Measurements from ENCODE around the gene PROCA1. TPM values are rescaled to one million over a fixed set of nuclear protein-coding genes. Genes with fewer than 3 reads are reported as not detected.
A peak's percentile ranks its signal among the peaks of the same experiment; 100 is the strongest.

The PROCA1 gene
- total and polyA plus RNA-seq, 9 of the 15 experiments (the other 6 are each of a cell fraction or from before 2014, with no cell fraction given) = 0.78 to 16.2 (median 5.6) TPM

DNA sequence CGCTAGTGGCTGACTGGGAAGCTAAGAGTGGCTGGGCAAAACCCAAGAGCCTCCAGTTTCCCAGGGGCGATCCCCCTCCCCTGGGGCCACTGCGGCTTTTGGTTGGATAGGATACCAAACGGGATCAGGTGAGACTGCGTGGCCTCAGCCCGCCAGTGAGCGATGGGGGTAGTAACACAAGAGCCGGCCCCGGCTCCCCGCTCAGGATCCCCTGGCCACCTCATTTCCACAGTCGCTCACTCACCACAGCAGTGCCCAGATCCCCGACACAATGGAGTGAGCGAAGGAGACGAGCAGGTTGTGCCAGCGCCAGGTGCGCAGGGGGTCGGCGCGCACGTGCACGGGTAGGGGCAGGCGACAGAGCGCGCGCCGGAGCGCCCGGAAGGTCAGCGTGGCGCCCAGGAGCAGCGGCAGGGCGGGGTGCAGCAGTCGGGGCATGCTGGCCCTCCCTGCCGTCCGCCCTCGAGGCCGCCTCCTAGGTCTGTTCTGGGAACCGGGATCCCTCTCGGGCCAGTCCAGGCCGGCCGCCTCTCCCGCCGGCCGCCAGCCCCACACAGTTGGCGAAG is 14.1 kb upstream of the PROCA1 start (continued):
- TF ChIP-seq, protein P1, sequence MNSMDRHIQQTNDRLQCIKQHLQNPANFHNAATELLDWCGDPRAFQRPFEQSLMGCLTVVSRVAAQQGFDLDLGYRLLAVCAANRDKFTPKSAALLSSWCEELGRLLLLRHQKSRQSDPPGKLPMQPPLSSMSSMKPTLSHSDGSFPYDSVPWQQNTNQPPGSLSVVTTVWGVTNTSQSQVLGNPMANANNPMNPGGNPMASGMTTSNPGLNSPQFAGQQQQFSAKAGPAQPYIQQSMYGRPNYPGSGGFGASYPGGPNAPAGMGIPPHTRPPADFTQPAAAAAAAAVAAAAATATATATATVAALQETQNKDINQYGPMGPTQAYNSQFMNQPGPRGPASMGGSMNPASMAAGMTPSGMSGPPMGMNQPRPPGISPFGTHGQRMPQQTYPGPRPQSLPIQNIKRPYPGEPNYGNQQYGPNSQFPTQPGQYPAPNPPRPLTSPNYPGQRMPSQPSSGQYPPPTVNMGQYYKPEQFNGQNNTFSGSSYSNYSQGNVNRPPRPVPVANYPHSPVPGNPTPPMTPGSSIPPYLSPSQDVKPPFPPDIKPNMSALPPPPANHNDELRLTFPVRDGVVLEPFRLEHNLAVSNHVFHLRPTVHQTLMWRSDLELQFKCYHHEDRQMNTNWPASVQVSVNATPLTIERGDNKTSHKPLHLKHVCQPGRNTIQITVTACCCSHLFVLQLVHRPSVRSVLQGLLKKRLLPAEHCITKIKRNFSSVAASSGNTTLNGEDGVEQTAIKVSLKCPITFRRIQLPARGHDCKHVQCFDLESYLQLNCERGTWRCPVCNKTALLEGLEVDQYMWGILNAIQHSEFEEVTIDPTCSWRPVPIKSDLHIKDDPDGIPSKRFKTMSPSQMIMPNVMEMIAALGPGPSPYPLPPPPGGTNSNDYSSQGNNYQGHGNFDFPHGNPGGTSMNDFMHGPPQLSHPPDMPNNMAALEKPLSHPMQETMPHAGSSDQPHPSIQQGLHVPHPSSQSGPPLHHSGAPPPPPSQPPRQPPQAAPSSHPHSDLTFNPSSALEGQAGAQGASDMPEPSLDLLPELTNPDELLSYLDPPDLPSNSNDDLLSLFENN (IDR thresholded peaks at IDR 0.05; ENCODE audit: low read depth in 2 of 2, low read length in 2 of 2) = peak in 1 of 2 experiments; percentile 10; a peak in 1 of 4 replicates
- TF ChIP-seq TOE1 (IDR thresholded peaks at IDR 0.05; ENCODE audit: borderline replicate concordance) = no peak
- peak; percentile 97 for TF ChIP-seq TOE1 (CRISPR knock-in tag; IDR thresholded peaks at IDR 0.05; ENCODE audit: borderline replicate concordance, low read depth)
- TF ChIP-seq ZBTB17 (CRISPR knock-in tag; IDR thresholded peaks at IDR 0.05) = peak; percentile 66
- TF ChIP-seq MAZ (CRISPR knock-in tag; conservative IDR thresholded peaks at IDR 0.05 in 1 of 2, IDR thresholded peaks at IDR 0.05 in 1 of 2) = peak; percentile 84 to 94
- TF ChIP-seq PRPF4 (IDR thresholded peaks at IDR 0.05; ENCODE audit: insufficient read depth, low read depth, low read length, poor library complexity, severe bottlenecking) = peak; percentile 82
- TF ChIP-seq, protein P2, sequence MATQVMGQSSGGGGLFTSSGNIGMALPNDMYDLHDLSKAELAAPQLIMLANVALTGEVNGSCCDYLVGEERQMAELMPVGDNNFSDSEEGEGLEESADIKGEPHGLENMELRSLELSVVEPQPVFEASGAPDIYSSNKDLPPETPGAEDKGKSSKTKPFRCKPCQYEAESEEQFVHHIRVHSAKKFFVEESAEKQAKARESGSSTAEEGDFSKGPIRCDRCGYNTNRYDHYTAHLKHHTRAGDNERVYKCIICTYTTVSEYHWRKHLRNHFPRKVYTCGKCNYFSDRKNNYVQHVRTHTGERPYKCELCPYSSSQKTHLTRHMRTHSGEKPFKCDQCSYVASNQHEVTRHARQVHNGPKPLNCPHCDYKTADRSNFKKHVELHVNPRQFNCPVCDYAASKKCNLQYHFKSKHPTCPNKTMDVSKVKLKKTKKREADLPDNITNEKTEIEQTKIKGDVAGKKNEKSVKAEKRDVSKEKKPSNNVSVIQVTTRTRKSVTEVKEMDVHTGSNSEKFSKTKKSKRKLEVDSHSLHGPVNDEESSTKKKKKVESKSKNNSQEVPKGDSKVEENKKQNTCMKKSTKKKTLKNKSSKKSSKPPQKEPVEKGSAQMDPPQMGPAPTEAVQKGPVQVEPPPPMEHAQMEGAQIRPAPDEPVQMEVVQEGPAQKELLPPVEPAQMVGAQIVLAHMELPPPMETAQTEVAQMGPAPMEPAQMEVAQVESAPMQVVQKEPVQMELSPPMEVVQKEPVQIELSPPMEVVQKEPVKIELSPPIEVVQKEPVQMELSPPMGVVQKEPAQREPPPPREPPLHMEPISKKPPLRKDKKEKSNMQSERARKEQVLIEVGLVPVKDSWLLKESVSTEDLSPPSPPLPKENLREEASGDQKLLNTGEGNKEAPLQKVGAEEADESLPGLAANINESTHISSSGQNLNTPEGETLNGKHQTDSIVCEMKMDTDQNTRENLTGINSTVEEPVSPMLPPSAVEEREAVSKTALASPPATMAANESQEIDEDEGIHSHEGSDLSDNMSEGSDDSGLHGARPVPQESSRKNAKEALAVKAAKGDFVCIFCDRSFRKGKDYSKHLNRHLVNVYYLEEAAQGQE (IDR thresholded peaks at IDR 0.05; ENCODE audit: borderline replicate concordance) = peak; percentile 75
- TF ChIP-seq, protein P2 (CRISPR knock-in tag; IDR thresholded peaks at IDR 0.05; ENCODE audit: low read depth) = no peak; the same call in 1 of the 2 replicates
- peak; percentile 28; the same call in 1 of the 2 replicates for TF ChIP-seq ETV1 (tag; conservative IDR thresholded peaks at IDR 0.05; ENCODE audit: low read depth)
- TF ChIP-seq, protein P3, sequence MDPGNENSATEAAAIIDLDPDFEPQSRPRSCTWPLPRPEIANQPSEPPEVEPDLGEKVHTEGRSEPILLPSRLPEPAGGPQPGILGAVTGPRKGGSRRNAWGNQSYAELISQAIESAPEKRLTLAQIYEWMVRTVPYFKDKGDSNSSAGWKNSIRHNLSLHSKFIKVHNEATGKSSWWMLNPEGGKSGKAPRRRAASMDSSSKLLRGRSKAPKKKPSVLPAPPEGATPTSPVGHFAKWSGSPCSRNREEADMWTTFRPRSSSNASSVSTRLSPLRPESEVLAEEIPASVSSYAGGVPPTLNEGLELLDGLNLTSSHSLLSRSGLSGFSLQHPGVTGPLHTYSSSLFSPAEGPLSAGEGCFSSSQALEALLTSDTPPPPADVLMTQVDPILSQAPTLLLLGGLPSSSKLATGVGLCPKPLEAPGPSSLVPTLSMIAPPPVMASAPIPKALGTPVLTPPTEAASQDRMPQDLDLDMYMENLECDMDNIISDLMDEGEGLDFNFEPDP (CRISPR knock-in tag; IDR thresholded peaks at IDR 0.05) = no peak
- peak; percentile 96 for TF ChIP-seq ERF (CRISPR knock-in tag; IDR thresholded peaks at IDR 0.05)
- TF ChIP-seq, protein P4, sequence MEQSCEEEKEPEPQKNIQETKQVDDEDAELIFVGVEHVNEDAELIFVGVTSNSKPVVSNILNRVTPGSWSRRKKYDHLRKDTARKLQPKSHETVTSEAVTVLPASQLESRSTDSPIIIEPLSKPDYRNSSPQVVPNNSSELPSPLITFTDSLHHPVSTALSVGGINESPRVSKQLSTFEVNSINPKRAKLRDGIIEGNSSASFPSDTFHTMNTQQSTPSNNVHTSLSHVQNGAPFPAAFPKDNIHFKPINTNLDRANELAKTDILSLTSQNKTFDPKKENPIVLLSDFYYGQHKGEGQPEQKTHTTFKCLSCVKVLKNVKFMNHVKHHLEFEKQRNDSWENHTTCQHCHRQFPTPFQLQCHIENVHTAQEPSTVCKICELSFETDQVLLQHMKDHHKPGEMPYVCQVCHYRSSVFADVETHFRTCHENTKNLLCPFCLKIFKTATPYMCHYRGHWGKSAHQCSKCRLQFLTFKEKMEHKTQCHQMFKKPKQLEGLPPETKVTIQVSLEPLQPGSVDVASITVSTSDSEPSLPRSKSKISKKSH (CRISPR knock-in tag; IDR thresholded peaks at IDR 0.05) = no peak
